Stimulated activated CD4-positive, alpha-beta T cell treated with anti-CD3 and anti-CD28 coated beads, Interleukin-2, amount 100 ng/mL, for 48 hours (primary cell): ENCODE data around the gene FANCG.

Experiments used
- DNase-seq, 2 donors: peaks; one replicate each; pipeline ENCODE4 v3.0.0-alpha.2; 2020

Gene FANCG

GRCh38 chr9:35079426-35080341 is at the start of gene FANCG:
FANCG (minus strand) TSS chr9:35079942; CDS start chr9:35079524, 418 bp downstream.
- peak; percentile 74 to 76 for DNase-seq

- DNase-seq: peak; percentile 81 to 89
Measured at GRCh38 chr9:35116898-35117551, 37.3 kb upstream of the FANCG start.

GRCh38 chr9:35116539-35116897 is 36.8 kb upstream of the FANCG start:
- no peak for DNase-seq

- peak; percentile 87 for DNase-seq
Measured at GRCh38 chr9:35115680-35116538, 36.2 kb upstream of the FANCG start, which contains the start of gene ATOSB. ATOSB (minus strand) TSS chr9:35115862; CDS start chr9:35108274, 7,588 bp downstream.

- DNase-seq: no peak
Measured at GRCh38 chr9:35114840-35115628, 35.3 kb upstream of the FANCG start.

GRCh38 chr9:35114113-35114839 is 34.5 kb upstream of the FANCG start:
- DNase-seq: peak; percentile 53 to 64

GRCh38 chr9:35112257-35113020 is 32.7 kb upstream of the FANCG start:
- DNase-seq: no peak

- peak; percentile 90 to 93 for DNase-seq
Measured at GRCh38 chr9:35111001-35111933, 31.5 kb upstream of the FANCG start.

- no peak for DNase-seq
Measured at GRCh38 chr9:35110327-35110761, 30.6 kb upstream of the FANCG start.

- no peak for DNase-seq
Measured at GRCh38 chr9:35108946-35109575, 29.3 kb upstream of the FANCG start.

GRCh38 chr9:35108461-35108860 is 28.7 kb upstream of the FANCG start:
- no peak for DNase-seq

- no peak for DNase-seq
Measured at GRCh38 chr9:35107297-35108290, 27.9 kb upstream of the FANCG start.

GRCh38 chr9:35106343-35106730 is 26.6 kb upstream of the FANCG start:
- no peak for DNase-seq

- DNase-seq: no peak
Measured at GRCh38 chr9:35105571-35106342, 26.0 kb upstream of the FANCG start.

GRCh38 chr9:35105126-35105525 is 25.4 kb upstream of the FANCG start:
- no peak for DNase-seq

GRCh38 chr9:35104586-35104985 is 24.8 kb upstream of the FANCG start:
- no peak for DNase-seq

GRCh38 chr9:35103660-35104191 is 24.0 kb upstream of the FANCG start:
- no peak for DNase-seq
